Colonic mucosa (tissue), 4 donors: Measurements from ENCODE around the gene TNFSF18. TPM values are rescaled to one million over a fixed set of nuclear protein-coding genes. Genes with fewer than 3 reads are reported as not detected.

Experiments
- DNase-seq: peaks from one replicate; pipeline ENCODE4 v3.0.0-alpha.2; 2020
- H3K27ac ChIP-seq: fragments of 200-600 bp; one replicate; pipeline ENCODE4 v1.8.0; 2021
- H3K27me3 ChIP-seq: fragments of 200-600 bp; one replicate; pipeline ENCODE4 v1.8.0; 2021
- H3K36me3 ChIP-seq: fragments of 200-600 bp; one replicate; pipeline ENCODE4 v1.8.0; 2021
- H3K4me1 ChIP-seq: fragments of 200-600 bp; one replicate; pipeline ENCODE4 v1.8.0; 2021; ENCODE audit warnings: mild to moderate bottlenecking
- H3K4me3 ChIP-seq: fragments of 200-600 bp; one replicate; pipeline ENCODE4 v1.8.0; 2021
- H3K9ac ChIP-seq, 2 donors: one replicate each; pipeline ENCODE4 v1.7.0; 2013; ENCODE audit warnings: control low read depth in 2 of 2, low read depth in 2 of 2, low read length in 2 of 2
- H3K9me3 ChIP-seq: fragments of 200-600 bp; one replicate; pipeline ENCODE4 v1.8.0; 2021
- intact Hi-C: fragments of 100-400 bp; cut with DNase I; formaldehyde crosslinking; loops from one replicate; pipeline ENCODE4 v1.14.1; 2022
- total RNA-seq, 2 donors: library from RNA; stranded (reverse); fragmentation: NEBNext Ultra II Directional in 1 of 2; extraction: Animal tissue kit (Norgen Biotek cat#: 25700) in 1 of 2; gene quantifications; one replicate each; pipeline ENCODE4 v1.2.1, GENCODE V29; 2021
- TF ChIP-seq, protein P1 (sequence below): fragments of 200-600 bp; IDR thresholded peaks from one replicate; pipeline ENCODE4 v1.8.0; 2022; ENCODE audit warnings: antibody characterized with exemption, mild to moderate bottlenecking
- donor health status: healthy.
- donor health status: DM: no; HTN: no; CAD: no.
- donor health status: DM: no; HTN: no; CAD: no.

TNFSF18 gene, protein sequence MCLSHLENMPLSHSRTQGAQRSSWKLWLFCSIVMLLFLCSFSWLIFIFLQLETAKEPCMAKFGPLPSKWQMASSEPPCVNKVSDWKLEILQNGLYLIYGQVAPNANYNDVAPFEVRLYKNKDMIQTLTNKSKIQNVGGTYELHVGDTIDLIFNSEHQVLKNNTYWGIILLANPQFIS
- not detected for total RNA-seq

DNA sequence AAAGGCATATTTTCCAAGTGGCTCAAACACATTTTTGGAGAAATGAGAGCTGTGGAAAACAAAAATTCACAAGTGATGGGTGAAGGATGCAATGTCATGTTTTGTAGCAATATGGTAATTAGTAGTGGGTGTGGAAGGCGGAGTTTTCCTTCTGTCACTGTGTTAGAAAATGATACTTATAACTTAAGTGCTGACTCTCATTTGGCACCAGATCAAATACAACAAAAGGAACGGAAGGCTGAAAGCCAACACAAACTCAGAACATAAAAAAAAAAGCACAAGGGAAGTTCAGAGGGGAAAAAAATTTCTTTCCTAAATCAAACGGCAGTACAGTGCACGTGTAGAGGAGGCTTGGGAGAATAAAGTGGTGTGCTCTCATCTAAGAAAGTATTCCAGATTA lies at the start of gene TNFSF18:
TSS of gene TNFSF18 (minus strand) at position 77 of the 400 bp plus-strand sequence. CDS start at position 32, 45 bp downstream.
- no peak within 1 kb of the TSS for H3K27ac ChIP-seq
- H3K4me1 ChIP-seq, result no peaks in the 10 kb centered on the region
- no peak within 1 kb of the TSS for H3K9ac ChIP-seq
- H3K4me3 ChIP-seq, result no peak within 1 kb of the TSS
- H3K36me3 ChIP-seq, result no peaks in the 10 kb centered on the region
- intact Hi-C loops, result no loop called here
- H3K27me3 ChIP-seq, result no peaks in the 10 kb centered on the region
- TF ChIP-seq, protein P1, sequence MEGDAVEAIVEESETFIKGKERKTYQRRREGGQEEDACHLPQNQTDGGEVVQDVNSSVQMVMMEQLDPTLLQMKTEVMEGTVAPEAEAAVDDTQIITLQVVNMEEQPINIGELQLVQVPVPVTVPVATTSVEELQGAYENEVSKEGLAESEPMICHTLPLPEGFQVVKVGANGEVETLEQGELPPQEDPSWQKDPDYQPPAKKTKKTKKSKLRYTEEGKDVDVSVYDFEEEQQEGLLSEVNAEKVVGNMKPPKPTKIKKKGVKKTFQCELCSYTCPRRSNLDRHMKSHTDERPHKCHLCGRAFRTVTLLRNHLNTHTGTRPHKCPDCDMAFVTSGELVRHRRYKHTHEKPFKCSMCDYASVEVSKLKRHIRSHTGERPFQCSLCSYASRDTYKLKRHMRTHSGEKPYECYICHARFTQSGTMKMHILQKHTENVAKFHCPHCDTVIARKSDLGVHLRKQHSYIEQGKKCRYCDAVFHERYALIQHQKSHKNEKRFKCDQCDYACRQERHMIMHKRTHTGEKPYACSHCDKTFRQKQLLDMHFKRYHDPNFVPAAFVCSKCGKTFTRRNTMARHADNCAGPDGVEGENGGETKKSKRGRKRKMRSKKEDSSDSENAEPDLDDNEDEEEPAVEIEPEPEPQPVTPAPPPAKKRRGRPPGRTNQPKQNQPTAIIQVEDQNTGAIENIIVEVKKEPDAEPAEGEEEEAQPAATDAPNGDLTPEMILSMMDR, result no peak
- no peaks in the 10 kb centered on the region for H3K9me3 ChIP-seq
- no peak for DNase-seq

DNA sequence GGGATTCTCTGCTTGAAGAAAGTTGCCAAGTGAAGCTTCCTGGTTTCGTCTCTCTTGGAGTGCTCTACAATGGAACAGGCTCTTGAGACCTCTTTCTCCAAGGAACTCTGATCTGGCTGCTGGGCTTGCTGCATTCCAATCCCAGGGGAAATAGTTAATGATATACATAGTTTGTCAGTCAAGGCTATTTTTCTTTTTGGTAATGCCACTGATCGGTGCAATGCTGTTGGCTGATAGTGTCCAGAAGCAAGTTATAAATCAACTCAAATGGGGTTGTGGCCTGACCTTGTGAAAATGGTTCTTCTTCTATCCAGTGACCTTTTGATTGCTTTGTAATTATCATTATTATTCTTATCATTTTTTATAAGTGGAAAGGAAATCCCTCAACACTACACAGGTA lies 48.4 kb upstream of the TNFSF18 start:
- H3K27ac ChIP-seq, result no peak overlapping the region
- H3K9me3 ChIP-seq, result no peaks in the 10 kb centered on the region
- DNase-seq, result no peak
- no peaks in the 10 kb centered on the region for H3K4me1 ChIP-seq
- no peak overlapping the region for H3K4me3 ChIP-seq
- intact Hi-C loops, result no loop called here
- H3K27me3 ChIP-seq, result no peaks in the 10 kb centered on the region
- H3K36me3 ChIP-seq, result no peaks in the 10 kb centered on the region
- TF ChIP-seq, protein P1, result no peak
- no peak overlapping the region for H3K9ac ChIP-seq

DNA sequence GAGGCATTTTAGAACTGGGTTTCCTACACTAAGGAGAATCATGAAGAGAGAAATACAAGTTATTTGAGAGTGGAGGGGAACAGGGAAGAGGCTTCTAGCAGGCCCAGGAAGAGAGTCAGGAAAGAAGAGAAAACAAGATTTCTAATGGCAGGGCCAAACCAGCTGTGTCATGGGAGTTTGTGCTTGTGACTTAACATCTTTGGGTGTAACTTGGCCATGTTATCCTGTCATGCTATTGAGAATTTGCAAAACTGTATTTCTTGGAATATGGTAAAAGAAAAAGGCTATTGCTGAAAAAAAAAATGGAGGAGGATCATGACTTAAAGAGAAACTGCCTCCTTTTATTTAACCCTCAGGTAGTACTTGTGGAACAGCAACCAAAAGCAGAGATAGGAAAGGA lies 47.4 kb upstream of the TNFSF18 start:
- Histone ChIP-seq H3K9ac (no peak overlapping the region), H3K27ac (no peak overlapping the region), H3K4me1 (no peaks in the 10 kb centered on the region), H3K9me3 (no peaks in the 10 kb centered on the region), H3K36me3 (no peaks in the 10 kb centered on the region), H3K27me3 (no peaks in the 10 kb centered on the region), H3K4me3 (no peak overlapping the region)
- TF ChIP-seq, protein P1, result no peak
- intact Hi-C loops, result no loop called here
- no peak for DNase-seq

DNA sequence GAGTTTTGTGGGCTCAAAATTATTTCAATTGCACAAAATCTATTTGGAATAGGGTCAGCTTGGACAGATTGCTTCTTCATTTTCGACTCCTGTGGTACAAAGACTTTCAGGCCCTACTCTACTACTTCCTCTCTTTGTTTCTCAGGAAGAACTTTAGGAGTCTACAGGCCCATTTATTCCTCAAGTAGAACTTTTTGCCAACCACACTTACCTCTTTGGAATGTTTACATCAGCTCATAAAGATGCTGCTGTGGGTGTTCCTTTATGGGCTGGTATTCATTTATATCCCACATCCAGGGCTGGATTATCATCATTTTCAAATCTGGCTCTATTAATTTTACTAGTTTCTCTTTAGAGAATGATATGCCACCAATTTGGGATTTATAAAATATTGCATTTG lies 46.3 kb upstream of the TNFSF18 start:
- intact Hi-C loops, result no loop called here
- no peaks in the 10 kb centered on the region for H3K36me3 ChIP-seq
- TF ChIP-seq, protein P1, result no peak

DNA sequence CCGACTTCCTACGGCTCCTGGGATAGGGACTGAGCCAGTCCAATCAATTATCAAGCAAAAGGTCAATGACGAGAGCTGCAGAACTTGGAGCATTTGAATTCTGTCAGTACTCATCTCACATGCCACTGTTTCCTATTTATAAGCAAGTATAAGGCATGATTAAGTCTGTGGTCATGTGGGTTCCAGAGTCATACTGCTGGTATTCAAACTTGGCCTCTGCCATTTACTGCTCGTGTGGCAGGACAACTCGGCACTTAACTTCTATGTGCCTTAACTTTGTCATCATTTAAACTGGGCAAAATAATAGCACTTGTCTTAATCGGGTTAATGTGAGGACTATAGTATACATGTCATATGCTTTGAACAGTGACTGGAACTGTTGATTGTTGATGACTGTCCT lies 44.9 kb upstream of the TNFSF18 start:
- intact Hi-C loops, result no loop called here
- no peak overlapping the region for H3K27ac ChIP-seq
- TF ChIP-seq, protein P1, result no peak
- no peak overlapping the region for H3K4me3 ChIP-seq
- DNase-seq, result no peak
- H3K27me3 ChIP-seq, result no peaks in the 10 kb centered on the region
- H3K9ac ChIP-seq, result no peak overlapping the region
- no peaks in the 10 kb centered on the region for H3K36me3 ChIP-seq
- H3K4me1 ChIP-seq, result no peaks in the 10 kb centered on the region
- H3K9me3 ChIP-seq, result no peaks in the 10 kb centered on the region

More for the DNA sequence above, 46.3 kb upstream of the TNFSF18 start:
- Histone ChIP-seq H3K9ac (no peak overlapping the region), H3K27ac (no peak overlapping the region), H3K9me3 (no peaks in the 10 kb centered on the region), H3K4me1 (no peaks in the 10 kb centered on the region), H3K4me3 (no peak overlapping the region), H3K27me3 (no peaks in the 10 kb centered on the region)
- DNase-seq, result no peak
